CD1c-positive myeloid dendritic cell (primary cell): ENCODE measurements around the gene NTNG1.

Source experiments
- DNase-seq: peaks from one replicate; pipeline ENCODE4 v3.0.0-alpha.2; 2016; ENCODE audit errors: extremely low spot score

Gene NTNG1

DNA sequence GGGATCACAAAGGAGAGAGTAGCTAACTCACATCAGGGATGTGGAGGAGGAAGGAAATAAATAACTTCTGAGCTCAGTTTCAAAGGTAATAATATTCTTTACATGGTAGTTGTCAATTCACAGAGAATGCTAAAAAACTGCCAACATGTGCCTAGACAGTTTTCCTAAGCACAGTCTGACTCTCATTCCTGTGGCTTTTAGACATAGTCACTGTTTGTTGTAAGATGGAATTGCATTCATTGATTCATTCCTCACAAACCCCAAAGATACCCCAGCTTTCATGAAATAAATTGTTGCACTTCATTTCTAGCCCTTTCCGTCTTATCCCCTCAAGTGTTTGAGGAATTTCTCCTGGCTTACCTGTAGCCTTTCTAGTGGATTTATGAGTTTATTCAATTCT is 263.9 kb downstream of the NTNG1 start:
- no peak for DNase-seq

DNA sequence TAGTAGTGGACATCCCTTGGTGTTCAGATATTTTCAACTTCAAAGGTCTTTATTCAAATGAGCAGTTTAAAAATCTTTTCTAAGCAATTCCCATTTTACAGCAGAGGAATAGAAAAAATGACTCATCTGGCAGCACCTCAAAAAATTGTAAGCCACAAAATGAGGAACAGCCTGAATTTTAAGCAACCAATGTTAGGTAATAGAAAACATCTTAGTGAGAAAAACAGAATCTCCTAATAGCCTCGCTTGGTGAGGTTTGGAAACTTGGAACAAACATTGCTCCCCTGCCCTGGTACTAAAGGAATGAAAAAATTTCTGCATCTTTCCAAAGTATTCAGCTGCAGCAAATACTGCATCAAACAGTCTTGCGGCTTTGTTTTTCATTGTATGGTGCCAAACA is 264.4 kb downstream of the NTNG1 start:
- peak; percentile 38 for DNase-seq

DNA sequence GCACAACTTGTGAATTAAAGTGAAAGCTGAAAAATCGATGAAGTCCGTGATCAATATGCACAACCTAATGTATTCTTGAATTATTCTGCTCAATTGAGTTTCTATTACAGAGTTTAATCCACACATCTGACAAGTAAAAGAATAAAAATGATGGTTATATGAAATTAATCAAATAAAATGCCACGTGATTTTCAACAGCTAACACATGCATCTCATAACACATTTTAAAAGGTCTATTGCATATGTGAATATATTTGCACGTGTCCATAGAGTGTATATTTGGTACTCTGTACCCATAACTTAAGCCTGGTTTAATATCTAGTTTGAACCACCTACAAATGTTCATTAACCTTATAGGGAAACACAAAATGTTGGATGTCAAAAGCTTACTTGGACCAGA is 266.2 kb downstream of the NTNG1 start:
- DNase-seq = no peak

DNA sequence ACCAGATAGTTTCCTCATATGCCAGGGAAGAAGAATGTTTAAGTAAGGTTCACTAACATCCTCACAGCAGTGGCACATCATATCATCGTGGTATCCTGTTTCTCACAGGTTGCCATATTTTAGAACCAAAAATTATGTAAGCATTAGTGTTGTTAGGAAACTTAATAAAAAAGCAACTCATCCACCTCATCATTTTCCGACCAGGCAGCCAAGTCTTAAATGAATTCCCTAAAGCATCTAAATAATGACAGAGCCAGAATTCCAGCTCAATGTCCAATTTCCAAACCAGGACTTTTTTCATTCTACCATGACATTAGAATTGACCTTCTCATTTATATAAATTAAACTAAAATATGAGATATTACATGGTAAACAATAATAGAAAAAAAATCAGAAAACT is 272.7 kb downstream of the NTNG1 start:
- no peak for DNase-seq

DNA sequence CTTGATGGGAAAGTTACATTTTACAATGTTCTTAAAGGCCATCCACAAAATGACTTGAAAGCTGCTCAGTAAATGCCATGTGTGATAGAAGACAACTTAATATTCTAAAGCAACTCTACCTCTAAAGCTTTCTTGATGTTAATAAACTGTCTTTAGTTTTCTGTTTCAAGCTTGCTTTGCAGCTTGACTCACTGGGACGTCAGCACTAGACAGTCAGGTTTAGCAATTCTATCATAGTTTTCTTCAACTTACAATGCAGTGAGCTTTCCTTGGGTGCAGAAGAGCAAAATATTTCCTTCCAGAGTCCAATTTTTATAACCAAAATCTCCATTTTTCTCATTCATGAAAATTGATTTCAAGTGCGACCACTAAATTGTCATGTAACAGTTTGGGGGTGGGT is 273.1 kb downstream of the NTNG1 start:
- DNase-seq = no peak

DNA sequence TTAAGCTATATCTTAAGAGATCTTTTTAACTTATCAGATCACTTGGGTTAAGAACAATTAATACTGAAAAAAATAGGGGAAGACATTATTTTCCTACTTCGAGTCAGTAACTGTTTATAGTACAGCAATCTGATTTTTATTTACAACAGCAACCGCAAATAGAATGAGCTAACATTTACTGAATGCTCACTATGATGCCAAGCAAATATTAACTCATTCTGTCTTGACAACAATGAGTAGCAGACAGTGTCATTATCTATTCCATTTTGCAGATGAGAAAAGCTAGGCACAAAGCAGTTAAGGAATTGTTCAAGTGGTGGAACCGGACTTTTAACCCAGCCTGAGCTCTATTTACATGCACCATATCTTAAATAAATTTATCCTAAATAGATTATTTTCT is 273.7 kb downstream of the NTNG1 start:
- DNase-seq = no peak

DNA sequence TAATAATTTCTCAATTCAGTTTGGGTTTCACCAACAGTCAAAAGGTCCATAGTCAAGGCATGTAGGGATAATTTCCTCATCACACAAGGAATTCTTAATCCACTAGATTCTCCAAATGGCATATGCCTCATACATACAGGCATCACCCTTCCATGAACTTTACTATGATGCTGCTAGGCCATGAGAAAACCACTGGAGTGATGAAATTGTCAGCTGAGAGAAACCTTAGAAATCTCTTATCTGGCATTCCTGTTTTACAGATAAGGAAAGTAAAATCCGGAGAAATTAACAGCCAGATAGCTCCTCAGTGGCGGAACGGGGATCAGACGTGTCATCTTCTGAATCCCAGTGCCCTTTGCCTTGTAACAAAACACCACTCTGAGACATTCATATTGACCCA is 274.4 kb downstream of the NTNG1 start:
- DNase-seq = no peak

DNA sequence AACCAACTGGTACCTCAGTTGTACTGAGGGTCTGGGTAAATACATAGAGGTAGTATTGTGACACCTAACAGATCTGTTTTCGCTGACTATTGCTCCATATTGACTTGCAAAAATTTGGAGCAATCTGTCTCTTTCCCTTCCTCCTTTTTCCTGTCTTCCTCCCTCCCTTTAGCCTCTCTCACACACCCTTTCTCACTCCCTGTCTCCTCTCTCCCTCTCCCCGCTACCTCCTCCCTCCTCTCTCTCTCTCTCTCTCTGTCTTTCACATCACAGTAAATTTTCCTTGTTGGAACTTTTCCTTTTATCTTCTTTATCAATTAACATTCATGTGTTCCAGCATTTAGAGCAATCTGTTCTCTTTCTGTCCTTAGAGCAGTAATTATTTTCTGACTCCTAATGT is 278.2 kb downstream of the NTNG1 start:
- DNase-seq = no peak

DNA sequence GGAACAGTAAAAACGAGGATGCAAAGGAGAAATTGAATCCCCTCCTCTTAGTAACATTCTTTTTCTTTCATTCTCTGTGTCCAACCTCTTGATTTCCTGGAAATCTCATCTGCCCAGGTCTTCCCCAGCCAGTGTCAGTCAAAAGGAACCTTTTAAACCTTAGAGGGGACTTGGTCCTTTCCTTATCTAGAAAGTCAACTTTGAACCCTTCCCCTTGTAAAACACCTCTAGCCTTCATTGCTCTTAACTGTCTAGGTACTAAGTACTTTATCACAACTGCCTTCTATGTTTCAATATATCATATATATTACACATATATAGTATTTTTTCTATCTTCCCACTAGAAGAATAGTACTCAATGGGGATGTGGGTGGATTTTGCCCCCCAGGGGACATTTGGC is 282.1 kb downstream of the NTNG1 start:
- no peak for DNase-seq

DNA sequence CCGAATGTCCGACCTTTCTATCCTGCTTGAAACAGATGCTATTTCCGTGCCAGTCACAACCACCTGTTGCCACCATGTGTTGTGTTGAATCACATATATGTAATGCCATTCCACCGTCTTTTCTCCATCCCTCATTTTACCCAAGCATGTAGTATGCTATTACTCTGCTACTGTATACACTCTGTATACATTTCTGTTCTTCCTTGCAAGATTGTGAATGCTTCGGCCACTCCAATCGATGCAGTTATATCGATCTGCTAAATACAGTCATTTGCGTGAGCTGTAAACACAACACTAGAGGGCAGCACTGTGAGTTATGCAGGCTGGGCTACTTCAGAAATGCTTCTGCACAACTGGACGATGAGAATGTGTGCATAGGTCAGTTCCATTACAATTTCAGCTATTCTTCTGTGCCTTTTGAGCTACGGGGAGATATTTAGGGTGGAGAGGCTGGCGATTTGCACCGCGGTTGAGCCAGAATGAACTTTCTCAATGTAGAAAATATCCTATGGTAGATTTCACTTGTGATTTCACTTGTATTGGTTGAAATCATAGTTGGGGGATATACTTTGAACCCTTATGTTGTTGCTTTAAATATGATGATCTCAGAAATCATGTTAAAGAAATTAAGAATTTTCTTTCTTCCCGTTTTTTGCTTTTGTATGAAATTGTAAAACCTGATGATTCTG is 289.8 kb downstream of the NTNG1 start:
- peak; percentile 43 for DNase-seq

DNA sequence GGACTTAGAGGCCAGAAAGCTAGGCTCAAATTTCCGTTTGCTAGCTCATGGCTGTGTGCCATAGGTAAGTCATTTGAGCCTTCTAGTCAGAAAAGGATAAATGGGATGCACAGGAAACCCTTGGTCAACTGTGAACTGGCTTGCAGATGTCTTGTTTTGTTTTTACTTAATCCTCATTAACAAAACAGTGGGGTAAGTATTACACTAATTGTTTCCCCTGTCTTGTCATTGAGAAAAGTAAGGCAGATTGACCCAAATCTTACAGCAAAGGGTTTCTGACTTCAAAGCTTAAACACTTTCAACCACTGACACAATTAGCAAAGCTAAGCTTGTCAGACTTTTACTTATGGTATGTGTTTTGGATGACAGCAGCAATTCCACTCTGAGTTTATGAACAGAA is 291.3 kb downstream of the NTNG1 start:
- DNase-seq = no peak

DNA sequence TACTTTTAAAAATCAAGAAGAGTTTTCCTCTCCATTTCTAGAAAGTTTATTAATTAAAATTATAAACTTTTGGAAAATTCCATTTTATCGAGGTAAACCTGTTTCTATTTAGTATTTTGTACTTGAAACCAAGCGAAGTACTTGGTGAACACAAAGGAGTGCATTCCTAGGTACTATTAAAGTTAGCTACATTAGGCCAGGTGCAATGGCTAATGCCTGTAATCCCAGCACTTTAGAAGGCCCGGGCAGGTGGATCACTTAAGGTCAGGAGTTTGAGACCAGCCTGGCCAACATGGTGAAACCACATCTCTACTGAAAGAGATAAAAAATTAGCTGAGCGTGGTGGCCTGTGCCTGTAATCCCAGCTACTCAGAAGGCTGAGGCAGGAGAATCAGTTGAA is 292.2 kb downstream of the NTNG1 start:
- no peak for DNase-seq

DNA sequence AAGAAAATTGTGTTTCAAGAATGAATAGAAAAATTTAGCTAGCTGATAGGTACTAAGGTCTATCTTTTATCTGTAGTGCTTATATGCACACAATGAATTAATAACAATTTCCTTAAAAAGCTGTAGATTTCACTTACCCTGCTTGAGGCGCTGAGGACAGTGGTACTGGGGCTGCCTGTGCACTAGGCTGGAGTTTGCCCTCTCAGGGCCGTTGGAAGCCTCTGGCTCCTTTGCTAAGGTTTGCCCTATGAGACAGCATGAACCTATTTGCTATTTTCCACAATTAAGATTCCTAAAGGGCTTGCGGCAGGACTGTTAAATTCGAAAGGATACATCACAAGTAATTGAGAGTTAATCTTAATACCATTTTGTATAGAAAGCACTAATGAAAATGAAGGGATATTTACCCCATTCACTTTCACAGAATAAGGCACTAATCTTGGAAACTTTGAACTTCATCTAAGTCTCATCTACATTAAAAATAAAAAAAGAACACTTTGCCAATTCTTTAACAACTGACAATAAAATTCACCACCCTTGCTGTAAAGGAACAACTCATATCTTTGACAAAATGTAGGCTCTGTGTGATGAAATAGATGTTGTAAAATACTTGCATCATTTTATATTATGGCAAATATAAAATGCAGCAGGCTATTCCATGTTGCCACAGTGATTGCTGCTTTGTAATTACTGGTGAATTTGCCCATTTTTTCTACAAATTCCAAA is 293.0 kb downstream of the NTNG1 start:
- no peak for DNase-seq

DNA sequence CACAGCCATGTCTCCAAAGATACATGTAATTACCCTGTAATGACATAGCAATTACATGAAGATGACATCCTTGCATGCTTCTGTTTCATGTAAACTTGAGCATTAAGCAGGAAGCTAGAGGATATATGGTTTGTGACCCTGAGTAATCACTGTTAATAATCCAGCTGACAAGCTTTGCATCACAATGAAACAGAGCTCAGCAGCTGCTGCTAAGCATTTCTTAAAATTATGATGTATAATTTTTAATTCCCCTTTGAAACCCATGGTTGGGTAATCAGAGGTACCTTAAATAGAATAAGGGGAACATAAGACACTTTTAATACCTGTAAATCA is 293.5 kb downstream of the NTNG1 start:
- no peak for DNase-seq

DNA sequence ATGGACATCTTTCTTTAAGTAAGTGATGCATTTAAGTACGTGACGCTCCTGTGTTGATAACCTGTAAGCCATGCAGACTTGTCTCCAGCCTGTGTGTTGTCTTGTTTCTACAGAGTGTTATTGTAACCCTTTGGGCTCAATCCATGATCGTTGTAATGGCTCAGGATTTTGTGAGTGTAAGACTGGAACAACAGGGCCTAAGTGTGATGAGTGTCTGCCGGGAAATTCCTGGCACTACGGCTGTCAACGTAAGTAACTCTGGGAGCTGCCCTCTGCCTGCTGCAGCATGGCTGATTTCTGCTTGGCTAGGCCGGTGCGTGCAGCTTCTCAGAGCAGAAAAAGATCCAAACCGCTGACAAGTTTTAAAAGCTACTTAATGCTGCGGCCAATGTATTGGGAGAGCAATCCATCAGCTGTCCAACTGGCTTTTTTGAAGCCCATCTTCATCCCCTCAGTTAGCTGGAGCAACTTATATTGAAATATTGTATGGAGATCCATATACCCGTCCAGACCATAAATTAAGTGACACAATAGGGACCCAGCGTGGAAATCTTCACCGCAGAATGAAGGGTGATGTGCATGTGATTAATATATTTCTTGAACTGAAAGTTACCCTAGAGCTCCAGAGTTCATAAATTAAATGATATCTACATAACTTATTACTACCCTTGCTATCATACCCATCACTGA is 295.9 kb downstream of the NTNG1 start:
- DNase-seq = no peak

DNA sequence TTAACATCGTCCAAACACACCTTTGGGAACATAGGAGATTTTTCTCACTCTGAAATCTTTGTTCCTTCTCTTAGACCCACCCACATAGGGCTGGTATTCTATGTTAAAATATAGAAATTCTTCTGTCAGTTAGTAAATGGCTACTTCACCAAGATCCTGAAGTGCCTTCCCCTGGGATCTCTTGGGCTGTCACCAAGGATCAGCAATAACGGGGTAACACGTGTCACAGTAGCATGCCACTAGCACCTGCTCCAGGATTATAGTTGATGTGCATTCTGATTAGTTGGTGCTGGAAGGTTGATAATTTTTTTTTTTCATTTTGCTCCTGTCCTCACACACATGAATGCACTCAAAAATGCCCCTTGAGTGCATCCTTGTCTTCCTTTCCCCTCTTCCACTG is 298.7 kb downstream of the NTNG1 start:
- DNase-seq = no peak

DNA sequence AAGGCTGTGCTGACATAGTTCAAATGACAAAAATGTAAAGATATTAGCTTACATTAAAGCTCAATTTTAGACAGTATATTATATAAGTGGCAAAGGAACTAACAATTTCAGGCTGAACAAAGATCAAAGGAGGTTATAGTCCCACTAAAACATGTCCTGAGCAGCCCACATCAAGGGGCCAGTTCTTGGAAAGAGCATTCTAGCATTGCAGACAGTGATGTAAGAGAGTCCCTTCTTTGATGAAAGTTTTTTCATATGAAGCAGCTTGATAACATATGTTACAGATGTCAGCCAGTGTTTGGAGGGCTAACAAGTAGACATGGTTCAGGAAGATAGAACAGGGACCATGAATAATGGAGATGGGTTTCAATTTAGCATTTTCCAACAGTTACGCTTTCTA is 301.7 kb downstream of the NTNG1 start:
- DNase-seq = no peak

DNA sequence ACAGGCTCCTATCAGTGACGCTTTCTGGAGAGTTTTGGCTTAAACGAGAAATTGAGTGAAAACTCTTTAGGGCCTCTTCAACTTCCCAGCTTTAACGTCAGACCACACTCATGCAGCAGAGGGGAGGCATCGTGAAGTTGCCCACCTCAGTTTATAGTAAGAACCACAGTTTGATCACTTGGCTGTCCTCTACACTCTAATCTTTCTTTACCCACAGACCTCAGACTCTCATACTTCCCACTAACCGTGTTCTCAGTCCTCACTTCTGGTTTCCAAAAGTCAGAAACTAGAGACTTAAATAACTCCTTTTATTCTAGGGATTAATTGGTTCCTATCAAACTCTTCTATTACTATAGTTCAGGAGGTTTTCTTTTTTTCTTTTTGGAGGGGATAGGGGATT is 302.2 kb downstream of the NTNG1 start:
- no peak for DNase-seq

DNA sequence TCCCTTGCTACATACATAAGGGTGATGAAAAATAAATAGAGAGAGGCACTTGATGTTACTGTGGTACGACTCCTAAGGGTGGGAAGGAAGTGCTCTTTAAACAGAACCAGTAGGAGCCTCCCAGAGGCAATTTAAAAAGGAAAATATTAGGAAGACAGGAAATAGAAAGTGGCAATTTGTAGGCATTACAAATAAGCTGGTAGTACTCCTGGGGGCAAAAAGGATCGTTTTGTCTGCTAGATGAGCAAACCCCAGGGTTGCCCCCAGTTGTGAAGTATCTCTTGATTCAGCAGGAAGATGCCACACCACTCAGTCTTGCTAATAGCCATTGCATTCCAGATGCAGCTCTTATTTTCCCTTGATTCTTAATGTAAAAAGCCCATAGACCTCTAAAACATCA is 303.0 kb downstream of the NTNG1 start:
- DNase-seq = no peak

DNA sequence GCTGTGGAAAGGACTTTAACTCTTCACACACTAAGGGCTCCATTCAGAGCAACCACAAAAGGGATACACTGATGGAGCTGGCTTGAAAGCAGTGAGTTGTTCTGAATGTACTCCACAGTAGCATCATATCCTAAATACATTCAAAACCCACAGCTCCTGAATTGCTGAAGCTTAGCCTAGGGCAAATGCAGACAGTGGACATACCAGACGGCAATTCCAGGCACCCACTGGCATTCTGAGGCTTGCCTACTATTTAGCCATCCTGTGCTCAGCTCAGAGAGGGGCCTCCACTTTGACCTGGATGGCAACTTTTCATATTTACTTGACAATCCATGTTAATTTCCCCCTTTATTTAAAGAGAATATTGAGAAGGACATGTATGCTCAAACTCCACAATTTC is 303.5 kb downstream of the NTNG1 start:
- no peak for DNase-seq

DNA sequence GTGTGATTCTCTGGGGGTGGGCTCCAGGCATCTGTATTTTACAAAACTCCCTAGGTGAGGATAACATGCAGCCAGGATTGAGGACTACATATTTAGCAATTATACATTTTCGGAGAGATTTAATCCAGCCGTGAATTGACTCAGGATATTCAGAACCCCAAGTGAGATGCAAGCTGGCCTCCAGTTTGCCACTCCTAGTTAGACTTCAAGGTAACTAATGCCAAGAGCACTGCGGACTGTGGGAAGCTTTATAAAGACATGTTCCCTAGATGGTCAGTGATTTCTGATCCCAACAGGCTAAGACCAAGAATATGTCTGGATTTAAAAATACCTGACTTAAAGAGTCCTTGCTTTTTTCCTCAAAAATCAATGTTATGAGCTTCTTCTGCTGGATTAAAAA is 308.5 kb downstream of the NTNG1 start:
- no peak for DNase-seq

DNA sequence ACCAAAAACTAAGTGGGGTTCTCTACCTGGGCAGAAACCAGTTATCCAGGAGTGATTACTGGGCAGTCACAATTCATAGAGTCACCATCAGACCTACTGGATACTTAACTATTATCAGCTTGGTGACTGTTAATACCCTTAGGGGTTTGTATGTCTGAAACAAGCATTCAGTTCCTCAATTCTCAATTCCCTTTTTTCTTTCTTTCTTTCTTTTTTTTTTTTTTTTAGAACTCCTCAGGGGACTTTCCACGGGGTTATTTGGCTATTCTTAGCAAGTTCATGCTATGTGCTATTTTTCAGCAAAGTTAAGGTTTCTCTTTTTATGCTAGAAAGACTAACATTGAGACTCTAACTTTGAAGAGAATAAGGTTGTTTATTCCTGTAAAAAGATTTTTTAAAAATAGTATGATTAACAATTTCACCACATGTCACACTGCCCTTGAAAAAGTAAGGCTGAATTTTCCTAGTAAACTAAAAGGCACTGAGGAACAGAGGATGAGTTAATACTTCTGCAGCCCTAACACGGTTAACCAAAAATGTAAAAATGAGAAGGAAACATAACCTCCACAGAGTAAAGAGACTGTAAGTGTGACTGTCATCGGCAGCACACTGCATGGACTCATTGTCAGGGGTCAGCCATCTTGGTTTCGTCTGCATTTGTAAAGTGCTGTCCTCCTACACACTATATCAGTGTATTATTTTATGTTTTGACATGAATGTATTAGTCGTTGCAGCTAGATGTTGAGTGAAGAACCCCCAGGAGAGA is 310.2 kb downstream of the NTNG1 start:
- no peak for DNase-seq

DNA sequence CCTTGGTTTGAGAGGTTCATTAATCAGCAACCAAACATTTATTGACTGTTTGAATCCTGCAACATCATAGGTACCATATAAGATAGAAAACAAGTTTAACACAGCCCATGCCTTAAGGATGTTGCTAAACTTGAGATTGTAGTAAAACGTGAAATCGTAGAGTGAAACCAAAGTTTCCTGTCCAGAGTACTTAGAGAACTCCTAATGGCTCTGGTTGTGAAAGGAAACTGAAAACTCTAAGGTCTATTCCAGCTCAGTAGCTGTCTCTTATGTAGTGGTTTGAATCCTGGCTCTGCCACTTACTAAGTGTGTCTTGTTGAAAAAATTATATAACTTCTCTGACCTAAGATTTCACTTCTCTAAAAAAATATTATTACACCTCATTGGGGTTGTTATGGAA is 310.9 kb downstream of the NTNG1 start:
- no peak for DNase-seq
